ENCODE results near the gene LAMA4.
"Not testable (repeated sequence)": the region's sequence is repeated elsewhere in the genome, so short reads cannot be mapped to it uniquely, and the experiment has no call there.

The LAMA4 gene

GRCh38 chr6:112209131-112209530, 45.2 kb downstream of the LAMA4 start:
- peak; percentile 50 for DNase-seq (ENCODE audit: low spot score)

GRCh38 chr6:112207776-112208175, 46.6 kb downstream of the LAMA4 start:
- DNase-seq (ENCODE audit: low spot score): no peak

GRCh38 chr6:112207131-112207530, 47.2 kb downstream of the LAMA4 start:
- no peak for DNase-seq (ENCODE audit: low spot score)

GRCh38 chr6:112206110-112206458, 48.3 kb downstream of the LAMA4 start:
- no peak for DNase-seq (ENCODE audit: low spot score)

GRCh38 chr6:112205427-112206109, 48.8 kb downstream of the LAMA4 start:
- no peak for DNase-seq (ENCODE audit: low spot score)

- DNase-seq (ENCODE audit: low spot score): no peak
These were observed 50.0 kb downstream of the LAMA4 start for GRCh38 chr6:112204350-112204706.

- no peak for DNase-seq (ENCODE audit: low spot score)
These were observed 50.6 kb downstream of the LAMA4 start for GRCh38 chr6:112203577-112204349.

- no peak for DNase-seq (ENCODE audit: low spot score)
These were observed 51.6 kb downstream of the LAMA4 start for GRCh38 chr6:112202639-112203341.

- DNase-seq (ENCODE audit: low spot score): not testable (repeated sequence)
These were observed 54.0 kb downstream of the LAMA4 start for GRCh38 chr6:112200185-112200914.

- DNase-seq (ENCODE audit: low spot score): no peak
These were observed 55.4 kb downstream of the LAMA4 start for GRCh38 chr6:112199001-112199403.

- DNase-seq (ENCODE audit: low spot score): no peak
These were observed 55.8 kb downstream of the LAMA4 start for GRCh38 chr6:112198582-112198981.

- DNase-seq (ENCODE audit: low spot score): no peak
These were observed 56.7 kb downstream of the LAMA4 start for GRCh38 chr6:112197636-112198035.

- no peak for DNase-seq (ENCODE audit: low spot score)
These were observed 58.1 kb downstream of the LAMA4 start for GRCh38 chr6:112196306-112196705.

GRCh38 chr6:112195166-112195565, 59.2 kb downstream of the LAMA4 start:
- no peak for DNase-seq (ENCODE audit: low spot score)

GRCh38 chr6:112194511-112194910, 59.9 kb downstream of the LAMA4 start:
- no peak for DNase-seq (ENCODE audit: low spot score)

- no peak for DNase-seq (ENCODE audit: low spot score)
These were observed 60.8 kb downstream of the LAMA4 start for GRCh38 chr6:112193535-112194051.

GRCh38 chr6:112193117-112193516, 61.2 kb downstream of the LAMA4 start:
- DNase-seq (ENCODE audit: low spot score): no peak

GRCh38 chr6:112191509-112192020, 62.8 kb downstream of the LAMA4 start:
- no peak for DNase-seq (ENCODE audit: low spot score)

GRCh38 chr6:112190164-112190563, 64.2 kb downstream of the LAMA4 start:
- DNase-seq (ENCODE audit: low spot score): no peak

- no peak for DNase-seq (ENCODE audit: low spot score)
These were observed 64.9 kb downstream of the LAMA4 start for GRCh38 chr6:112189494-112189893.

GRCh38 chr6:112188906-112189305, 65.5 kb downstream of the LAMA4 start:
- DNase-seq (ENCODE audit: low spot score): no peak

GRCh38 chr6:112187736-112188135, 66.6 kb downstream of the LAMA4 start:
- no peak for DNase-seq (ENCODE audit: low spot score)
